ENCODE results near the gene TBC1D13.

DNA sequence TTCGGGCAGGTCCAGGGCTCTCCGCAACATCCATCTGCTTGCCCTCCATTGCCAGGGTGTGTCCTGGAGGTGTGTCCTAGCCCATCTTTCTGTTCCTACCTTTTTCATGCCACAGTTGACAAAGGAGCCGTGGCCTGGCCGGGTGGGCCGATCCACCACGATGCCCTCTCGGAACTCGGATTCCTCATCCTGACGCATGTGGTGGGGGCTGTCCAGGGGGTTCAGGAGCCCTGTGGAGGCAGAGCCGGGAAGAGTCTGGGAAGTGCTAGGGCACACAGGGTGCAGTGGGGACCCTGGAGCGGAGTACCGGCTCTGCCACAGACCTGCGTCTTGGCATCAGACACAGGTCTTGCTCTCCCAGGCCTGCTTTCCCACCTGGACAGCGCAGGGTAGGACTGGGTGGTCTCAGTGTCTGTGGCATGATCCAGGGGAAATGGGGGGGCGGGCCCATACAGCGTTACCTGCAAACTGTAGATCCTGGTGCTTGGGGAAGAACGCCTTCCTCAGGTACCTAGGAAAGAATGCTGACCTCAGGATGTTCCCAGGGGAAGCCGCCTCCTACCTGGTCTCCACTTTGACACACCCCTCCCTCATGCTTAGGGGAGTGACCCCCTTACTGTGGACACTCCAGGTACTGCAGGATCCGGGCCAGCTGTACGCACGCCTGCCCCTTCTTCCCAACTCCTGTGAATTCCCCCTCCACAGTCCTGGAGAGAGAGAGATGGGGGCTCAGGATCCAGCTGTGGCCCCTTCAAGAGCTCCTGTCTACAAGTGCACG is 39.1 kb downstream of the TBC1D13 start:
- TF ChIP-seq SUZ12 (IDR thresholded peaks at IDR 0.05; ENCODE audit: extremely low read depth, insufficient read depth, insufficient read length), result no peak
- TF ChIP-seq ZNF274 (IDR thresholded peaks at IDR 0.05; ENCODE audit: low read depth, low read length), result no peak
- no peak for TF ChIP-seq YY1 (IDR thresholded peaks at IDR 0.05; ENCODE audit: insufficient read depth, insufficient read length)
